ENCODE data around the gene FBXW11. TPM values are rescaled to one million over a fixed set of nuclear protein-coding genes. Genes with fewer than 3 reads are reported as not detected.

Gene FBXW11
- total and polyA plus RNA-seq, 2 of the 8 experiments (the other 6 are each of a cell fraction or from before 2014, with no cell fraction given), result 45.0 to 75.6 TPM

DNA sequence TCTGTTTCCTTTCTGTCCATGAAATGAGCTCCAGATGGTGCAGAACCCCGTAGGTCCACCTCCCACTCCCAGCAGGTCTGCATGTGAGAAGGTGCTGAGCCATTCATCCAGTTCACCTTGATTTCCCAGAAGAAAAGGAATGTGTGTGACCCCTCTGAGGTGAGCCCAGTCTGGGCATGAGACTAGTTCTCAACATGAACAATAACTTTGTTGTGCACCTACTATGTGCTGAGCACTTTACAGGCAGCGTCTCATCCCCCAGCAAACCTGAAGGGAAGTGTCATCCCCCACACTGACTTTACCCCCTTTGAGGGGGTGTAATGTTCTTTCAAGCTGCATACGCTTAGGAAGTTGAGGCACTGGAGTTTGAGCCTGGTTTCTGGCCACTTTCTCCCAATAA is 159.4 kb downstream of the FBXW11 start (continued):
- no peak for TF ChIP-seq CBX8 (IDR thresholded peaks at IDR 0.05; ENCODE audit: borderline replicate concordance, low read depth, low read length)
- TF ChIP-seq NANOG (IDR thresholded peaks at IDR 0.05; ENCODE audit: insufficient read depth, low read depth, low read length, poor library complexity, severe bottlenecking), result no peak
- no peak for TF ChIP-seq CHD1 (IDR thresholded peaks at IDR 0.05; ENCODE audit: low read depth, low read length)
- no peak for TF ChIP-seq BCL11A (IDR thresholded peaks at IDR 0.05; ENCODE audit: low read depth in 2 of 2, low read length in 2 of 2)
- TF ChIP-seq SUZ12 (IDR thresholded peaks at IDR 0.05; ENCODE audit: low read length), result no peak

All from H1 (cell line).